HepG2 (cell line): ENCODE results near the gene ORC2. TPM values are rescaled to one million over a fixed set of nuclear protein-coding genes. Genes with fewer than 3 reads are reported as not detected.
A peak's percentile ranks its signal among the peaks of the same experiment; 100 is the strongest.

ENCODE experiments used
- ARNT ChIP-seq: fragments of 450-650 bp; IDR thresholded peaks from 2 replicates; pipeline ENCODE4 v1.6.1; 2017
- CHD4 ChIP-seq: fragments of 200-600 bp; sonication (generic); IDR thresholded peaks from 2 replicates; pipeline ENCODE4 v1.7.0; 2017; ENCODE audit warnings: mild to moderate bottlenecking, low read length, borderline replicate concordance
- DNMT3B ChIP-seq: conservative IDR thresholded peaks from 2 replicates; pipeline ENCODE4 v1.6.1; 2016; ENCODE audit warnings: missing biosample characterization, control low read depth
- EED ChIP-seq: sonication (generic); formaldehyde crosslinking; IDR thresholded peaks from 2 replicates; pipeline ENCODE4 v1.5.0; 2020; ENCODE audit warnings: mild to moderate bottlenecking, missing genetic modification reagents
- ETS1 ChIP-seq: sonication (generic); formaldehyde crosslinking; IDR thresholded peaks from 2 replicates; pipeline ENCODE4 v1.4.0; 2020; ENCODE audit warnings: missing genetic modification reagents
- FOXO1 ChIP-seq: sonication (generic); formaldehyde crosslinking; IDR thresholded peaks from 2 replicates; pipeline ENCODE4 v1.4.0; 2020; ENCODE audit warnings: missing genetic modification reagents
- IRF9 ChIP-seq: sonication (generic); formaldehyde crosslinking; IDR thresholded peaks from 2 replicates; pipeline ENCODE4 v1.8.0; 2022; ENCODE audit warnings: missing genetic modification reagents, mild to moderate bottlenecking, borderline replicate concordance
- MAFF ChIP-seq: IDR thresholded peaks from 2 replicates; pipeline ENCODE4 v1.6.1; 2011; ENCODE audit warnings: low read depth, low read length, improper control_type of control experiment
- MZF1 ChIP-seq: sonication (generic); formaldehyde crosslinking; IDR thresholded peaks from 2 replicates; pipeline ENCODE4 v1.8.1; 2023; ENCODE audit warnings: mild to moderate bottlenecking, missing genetic modification reagents, borderline replicate concordance
- NR2F6 ChIP-seq, 2 experiments: IDR thresholded peaks; 2 replicates each; pipeline ENCODE4 v1.6.1; 2016; ENCODE audit warnings: antibody characterized with exemption in 1 of 2, mild to moderate bottlenecking in 1 of 2
- SALL1 ChIP-seq: sonication (generic); formaldehyde crosslinking; IDR thresholded peaks from 2 replicates; pipeline ENCODE4 v1.8.0; 2022; ENCODE audit warnings: mild to moderate bottlenecking, missing genetic modification reagents
- SP5 ChIP-seq: IDR thresholded peaks from 2 replicates; pipeline ENCODE4 v1.6.1; 2016; ENCODE audit warnings: low read depth, borderline replicate concordance
- TIGD3 ChIP-seq: sonication (generic); formaldehyde crosslinking; IDR thresholded peaks from 2 replicates; pipeline ENCODE4 v1.5.1; 2020; ENCODE audit warnings: mild to moderate bottlenecking, missing genetic modification reagents, borderline replicate concordance
- TSC22D2 ChIP-seq: sonication (generic); formaldehyde crosslinking; IDR thresholded peaks from 2 replicates; pipeline ENCODE4 v1.5.1; 2020; ENCODE audit warnings: missing genetic modification reagents, mild to moderate bottlenecking, borderline replicate concordance
- ZBTB20 ChIP-seq: sonication (generic); formaldehyde crosslinking; IDR thresholded peaks from 2 replicates; pipeline ENCODE4 v1.8.1; 2023; ENCODE audit warnings: missing genetic modification reagents, low read depth, mild to moderate bottlenecking, borderline replicate concordance
- ZNF24 ChIP-seq: fragments of 450-650 bp; IDR thresholded peaks from 2 replicates; pipeline ENCODE4 v1.6.1; 2017; ENCODE audit warnings: antibody characterized with exemption, mild to moderate bottlenecking
- ZNF501 ChIP-seq: sonication (generic); formaldehyde crosslinking; IDR thresholded peaks from 2 replicates; pipeline ENCODE4 v1.5.1; 2020; ENCODE audit warnings: mild to moderate bottlenecking, moderate library complexity, missing genetic modification reagents
- ZNF503 ChIP-seq: sonication (generic); formaldehyde crosslinking; IDR thresholded peaks from 2 replicates; pipeline ENCODE4 v1.4.0; 2020; ENCODE audit warnings: missing genetic modification reagents
- ZNF580 ChIP-seq: IDR thresholded peaks from 2 replicates; pipeline ENCODE4 v1.6.1; 2016; ENCODE audit warnings: low read depth, borderline replicate concordance
- ZNF746 ChIP-seq: sonication (generic); formaldehyde crosslinking; IDR thresholded peaks from 2 replicates; pipeline ENCODE4 v1.8.0; 2022; ENCODE audit warnings: mild to moderate bottlenecking, missing genetic modification reagents
- ZNF75D ChIP-seq: sonication (generic); formaldehyde crosslinking; IDR thresholded peaks from 2 replicates; pipeline ENCODE4 v1.8.1; 2023; ENCODE audit warnings: missing genetic modification reagents, mild to moderate bottlenecking, borderline replicate concordance
- ZNF776 ChIP-seq: sonication (generic); formaldehyde crosslinking; IDR thresholded peaks from 2 replicates; pipeline ENCODE4 v1.4.0; 2020; ENCODE audit warnings: mild to moderate bottlenecking, missing genetic modification reagents
- polyA plus RNA-seq, 8 experiments: library from polyadenylated mRNA; depleted of rRNA in 3 of 8; stranded (reverse) in 7 of 8; unstranded in 1 of 8; fragments of >200 nt; fragmentation: Illumina TruSeq in 4 of 8; extraction: Trizol in 4 of 8; gene quantifications; 2 replicates each; pipeline versions ENCODE4 v1.2.1 to v1.2.3, GENCODE V29; 2011 to 2016; ENCODE audit warnings: low read depth in 4 of 8, missing spikeins in 1 of 8, mixed read lengths in 1 of 8; ENCODE audit not compliant: insufficient read depth in 1 of 8
- total RNA-seq, 5 experiments: library from RNA; depleted of rRNA; stranded (reverse); fragments of >200 nt; fragmentation: Illumina TruSeq; extraction: Trizol; gene quantifications; 2 replicates each; pipeline ENCODE4 v1.2.3, GENCODE V29; 2016; ENCODE audit warnings: low read depth in 1 of 5

Gene ORC2
- total and polyA plus RNA-seq, 2 of the 13 experiments (the other 11 are each of a cell fraction or from before 2014, with no cell fraction given), result 19.3 to 73.5 TPM

GRCh38 chr2:200944467-200945394 is 18.7 kb downstream of the ORC2 start (continued):
- no peak for TF ChIP-seq IRF9 (CRISPR knock-in tag)
- TF ChIP-seq ZNF746, result no peak
- peak; percentile 18; the same call in 1 of the 2 replicates for TF ChIP-seq SALL1 (CRISPR knock-in tag)
- no peak for TF ChIP-seq ETS1 (CRISPR knock-in tag)
- TF ChIP-seq SP5 (CRISPR knock-in tag), result 0 out of 2 replicates have a peak, but pooled peaks have one; percentile 24
- no peak for TF ChIP-seq TIGD3 (CRISPR knock-in tag)
- no peak for TF ChIP-seq ZNF580
- TF ChIP-seq TSC22D2 (CRISPR knock-in tag), result no peak
- TF ChIP-seq ZNF75D (CRISPR knock-in tag), result no peak
- TF ChIP-seq FOXO1, result 0 out of 2 replicates have a peak, but pooled peaks have one; percentile 23
- 0 out of 2 replicates have a peak, but pooled peaks have one; percentile 37 for TF ChIP-seq DNMT3B
- TF ChIP-seq ZNF776 (CRISPR knock-in tag), result no peak
- TF ChIP-seq MAFF, result 0 out of 2 replicates have a peak, but pooled peaks have one; percentile 12
- TF ChIP-seq ZNF503 (CRISPR knock-in tag), result 0 out of 2 replicates have a peak, but pooled peaks have one; percentile 36
- TF ChIP-seq ZNF501, result no peak
- 0 out of 2 replicates have a peak, but pooled peaks have one; percentile 34 for TF ChIP-seq CHD4
- TF ChIP-seq EED, result no peak
- no peak for TF ChIP-seq ZNF24
- TF ChIP-seq MZF1 (CRISPR knock-in tag), result no peak
- TF ChIP-seq NR2F6 (IDR thresholded peaks at IDR 0.05), result peak; percentile 60
- peak; percentile 72 for TF ChIP-seq NR2F6 (CRISPR knock-in tag; IDR thresholded peaks at IDR 0.05)
- peak; percentile 73; the same call in 1 of the 2 replicates for TF ChIP-seq ZBTB20 (CRISPR knock-in tag)
- TF ChIP-seq ARNT, result no peak
